Stimulated activated CD4-positive, alpha-beta T cell treated with anti-CD3 and anti-CD28 coated beads, Interleukin-12 subunit alpha, Interleukin-12 subunit beta, amount 100 ng/mL, for 48 hours (primary cell): ENCODE results near the gene TERT.

Experiments used
- DNase-seq, 3 donors: peaks; one replicate each; pipeline ENCODE4 v3.0.0-alpha.2; 2020; ENCODE audit warnings: low read depth in 2 of 3, low spot score in 1 of 3

The TERT gene

GRCh38 chr5:1209489-1209852 lies 85.4 kb downstream of the TERT start:
- DNase-seq = no peak

GRCh38 chr5:1208743-1209488 lies 86.0 kb downstream of the TERT start:
- DNase-seq = no peak

GRCh38 chr5:1208221-1208742 lies 86.6 kb downstream of the TERT start:
- DNase-seq = no peak

GRCh38 chr5:1207555-1207954 lies 87.3 kb downstream of the TERT start:
- no peak for DNase-seq

- DNase-seq = no peak
Measured at GRCh38 chr5:1206521-1207412, 88.1 kb downstream of the TERT start.

GRCh38 chr5:1205255-1206180 lies 89.3 kb downstream of the TERT start:
- no peak for DNase-seq

GRCh38 chr5:1204693-1205242 lies 90.1 kb downstream of the TERT start:
- DNase-seq = no peak

GRCh38 chr5:1203968-1204692 lies 90.7 kb downstream of the TERT start:
- DNase-seq = no peak

GRCh38 chr5:1203311-1203967 lies 91.4 kb downstream of the TERT start:
- no peak for DNase-seq
